WTC11 (cell line): Measurements from ENCODE around the gene SIPA1L3.

Source experiments
- ATF6 ChIP-seq: sonication (generic); formaldehyde crosslinking; IDR thresholded peaks from 2 replicates; pipeline ENCODE4 v1.8.1; 2023; ENCODE audit warnings: mild to moderate bottlenecking, missing genetic modification reagents
- CTCF ChIP-seq: fragments of 200-600 bp; IDR thresholded peaks from 2 replicates; pipeline ENCODE4 v1.8.0; 2022; ENCODE audit warnings: antibody characterized with exemption
- E2F5 ChIP-seq: sonication (generic); formaldehyde crosslinking; IDR thresholded peaks from 2 replicates; pipeline ENCODE4 v1.8.1; 2022; ENCODE audit warnings: mild to moderate bottlenecking, moderate library complexity, missing genetic modification reagents
- ETV6 ChIP-seq: sonication (generic); formaldehyde crosslinking; IDR thresholded peaks from 2 replicates; pipeline ENCODE4 v1.8.1; 2022; ENCODE audit warnings: mild to moderate bottlenecking, missing genetic modification reagents
- NFATC4 ChIP-seq: fragments of 250-450 bp; sonication (Bioruptor Pico); IDR thresholded peaks from 2 replicates; pipeline ENCODE4 v1.9.0; 2021; ENCODE audit warnings: mild to moderate bottlenecking
- NFYB ChIP-seq: sonication (generic); formaldehyde crosslinking; conservative IDR thresholded peaks from 2 replicates; pipeline ENCODE4 v1.8.0; 2022; ENCODE audit warnings: low read depth, missing genetic modification reagents
- NR2C2 ChIP-seq: sonication (generic); formaldehyde crosslinking; IDR thresholded peaks from 2 replicates; pipeline ENCODE4 v1.8.0; 2022; ENCODE audit warnings: mild to moderate bottlenecking, missing genetic modification reagents
- TEAD4 ChIP-seq: sonication (generic); formaldehyde crosslinking; IDR thresholded peaks from 2 replicates; pipeline ENCODE4 v1.8.0; 2022; ENCODE audit warnings: mild to moderate bottlenecking, missing genetic modification reagents
- USF1 ChIP-seq: sonication (generic); formaldehyde crosslinking; IDR thresholded peaks from 2 replicates; pipeline ENCODE4 v1.8.0; 2022; ENCODE audit warnings: mild to moderate bottlenecking, missing genetic modification reagents
- TF ChIP-seq, protein P1 (sequence below): sonication (generic); formaldehyde crosslinking; IDR thresholded peaks from 2 replicates; pipeline ENCODE4 v1.8.1; 2023; ENCODE audit warnings: mild to moderate bottlenecking, missing genetic modification reagents, moderate library complexity
- TF ChIP-seq, protein P2 (sequence below): sonication (generic); formaldehyde crosslinking; IDR thresholded peaks from 2 replicates; pipeline ENCODE4 v1.8.0; 2022; ENCODE audit warnings: mild to moderate bottlenecking, missing genetic modification reagents

DNA sequence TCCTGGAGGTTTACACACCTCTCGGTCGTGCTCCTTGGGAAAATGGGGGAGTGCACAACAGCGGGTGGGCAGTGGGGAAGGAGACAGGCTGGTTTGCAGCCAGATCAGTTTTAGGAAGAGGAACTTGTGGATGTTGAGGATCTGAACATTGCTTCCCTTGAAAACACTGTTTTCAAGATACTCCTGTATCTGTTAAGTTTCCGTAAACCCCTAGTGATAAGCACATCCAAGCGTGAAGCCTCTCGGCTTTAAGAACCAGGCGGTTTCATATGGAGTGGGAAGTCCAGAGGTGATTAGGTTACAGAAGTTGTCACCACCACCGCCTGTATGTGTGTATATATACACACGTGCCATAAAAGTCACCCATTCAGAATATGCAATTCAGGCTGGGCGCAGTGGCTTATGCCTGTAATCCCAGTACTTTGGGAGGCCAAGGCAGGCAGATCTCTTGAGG, 47.4 kb downstream of the SIPA1L3 start:
- TF ChIP-seq NR2C2 (CRISPR knock-in tag) = no peak
- TF ChIP-seq CTCF = no peak
- no peak for TF ChIP-seq USF1 (CRISPR knock-in tag)
- TF ChIP-seq E2F5 (CRISPR knock-in tag) = no peak
- TF ChIP-seq ETV6 (CRISPR knock-in tag) = no peak
- TF ChIP-seq, protein P1, sequence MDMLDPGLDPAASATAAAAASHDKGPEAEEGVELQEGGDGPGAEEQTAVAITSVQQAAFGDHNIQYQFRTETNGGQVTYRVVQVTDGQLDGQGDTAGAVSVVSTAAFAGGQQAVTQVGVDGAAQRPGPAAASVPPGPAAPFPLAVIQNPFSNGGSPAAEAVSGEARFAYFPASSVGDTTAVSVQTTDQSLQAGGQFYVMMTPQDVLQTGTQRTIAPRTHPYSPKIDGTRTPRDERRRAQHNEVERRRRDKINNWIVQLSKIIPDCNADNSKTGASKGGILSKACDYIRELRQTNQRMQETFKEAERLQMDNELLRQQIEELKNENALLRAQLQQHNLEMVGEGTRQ (CRISPR knock-in tag) = no peak
- TF ChIP-seq, protein P2, sequence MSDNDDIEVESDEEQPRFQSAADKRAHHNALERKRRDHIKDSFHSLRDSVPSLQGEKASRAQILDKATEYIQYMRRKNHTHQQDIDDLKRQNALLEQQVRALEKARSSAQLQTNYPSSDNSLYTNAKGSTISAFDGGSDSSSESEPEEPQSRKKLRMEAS (CRISPR knock-in tag) = no peak
- TF ChIP-seq NFATC4 = no peak
- no peak for TF ChIP-seq NFYB (CRISPR knock-in tag)
- TF ChIP-seq ATF6 = no peak
- no peak for TF ChIP-seq TEAD4
